Calu3 (cell line): ENCODE results near the gene PIPOX. TPM values are rescaled to one million over a fixed set of nuclear protein-coding genes. Genes with fewer than 3 reads are reported as not detected.
"Not testable (repeated sequence)": the region's sequence is repeated elsewhere in the genome, so short reads cannot be mapped to it uniquely, and the experiment has no call there.

ENCODE experiments used
- BruUV-seq: library from RNA; stranded (reverse); fragments of 400-500 nt; replicated peaks from 2 replicates; lab custom pipeline; 2021; lab: Mats Ljungman, UMichigan
- CTCF ChIA-PET: fragments of 300-600 bp; sonication (Branson Sonifier 250); formaldehyde crosslinking; loops from one replicate; lab custom pipeline; 2022; ENCODE audit warnings: antibody characterized with exemption; lab: Charles Lee
- DNase-seq: peaks from one replicate; pipeline ENCODE4 v3.0.0; 2022
- H3K27ac Mint-ChIP-seq: one replicate; pipeline ENCODE4 v1.8.0; 2022; ENCODE audit warnings: mixed read lengths; ENCODE audit not compliant: unreplicated experiment
- H3K27me3 Mint-ChIP-seq: one replicate; pipeline ENCODE4 v1.8.0; 2022; ENCODE audit warnings: mixed read lengths; ENCODE audit not compliant: unreplicated experiment
- H3K36me3 Mint-ChIP-seq: one replicate; pipeline ENCODE4 v1.8.0; 2022; ENCODE audit warnings: mild to moderate bottlenecking, moderate library complexity, mixed read lengths; ENCODE audit not compliant: insufficient read depth, unreplicated experiment
- H3K4me1 Mint-ChIP-seq: one replicate; pipeline ENCODE4 v1.8.0; 2022; ENCODE audit warnings: mild to moderate bottlenecking, low read depth, mixed read lengths; ENCODE audit not compliant: unreplicated experiment
- H3K4me3 Mint-ChIP-seq: one replicate; pipeline ENCODE4 v1.8.0; 2022; ENCODE audit warnings: mild to moderate bottlenecking, low read depth, moderate library complexity, mixed read lengths; ENCODE audit not compliant: unreplicated experiment
- H3K9me3 Mint-ChIP-seq: one replicate; pipeline ENCODE4 v1.8.0; 2022; ENCODE audit warnings: low read depth, mixed read lengths; ENCODE audit not compliant: unreplicated experiment
- CTCF ChIP-seq: fragments of 200-600 bp; IDR thresholded peaks from one replicate; pipeline ENCODE4 v1.8.0; 2022; ENCODE audit warnings: antibody characterized with exemption; ENCODE audit not compliant: unreplicated experiment
- intact Hi-C: fragments of 100-400 bp; cut with micrococcal nuclease; formaldehyde crosslinking; loops from one replicate; pipeline ENCODE4 v1.10.0; 2022; ENCODE audit not compliant: unreplicated experiment
- total RNA-seq: library from RNA; stranded (reverse); gene quantifications from 2 replicates; pipeline ENCODE4 v1.2.3, GENCODE V29; 2022

Gene PIPOX
- total RNA-seq, 1 experiment from 2014 or later: 3.7 TPM

- Mint-ChIP-seq H3K4me3 (no peak overlapping the region), H3K36me3 (peaks cover 43% of the 10 kb centered on the region), H3K27ac (no peak overlapping the region), H3K9me3 (no peaks in the 10 kb centered on the region), H3K27me3 (no peaks in the 10 kb centered on the region), H3K4me1 (no peaks in the 10 kb centered on the region)
- no peak for DNase-seq
- intact Hi-C loops: no loop called here
- no TSS peak for BruUV-seq
- no peak for TF ChIP-seq CTCF
- CTCF ChIA-PET: no interaction called here
These were observed 42.3 kb downstream of the PIPOX start for GRCh38 chr17:29085223-29085622.

- Mint-ChIP-seq H3K27ac (no peak overlapping the region), H3K4me3 (no peak overlapping the region), H3K9me3 (no peaks in the 10 kb centered on the region), H3K4me1 (no peaks in the 10 kb centered on the region), H3K27me3 (no peaks in the 10 kb centered on the region), H3K36me3 (peaks cover 48% of the 10 kb centered on the region)
- DNase-seq: no peak
- CTCF ChIA-PET: no interaction called here
- no TSS peak for BruUV-seq
- TF ChIP-seq CTCF: no peak
- intact Hi-C loops: no loop called here
These were observed 43.8 kb downstream of the PIPOX start for GRCh38 chr17:29086628-29087332.

GRCh38 chr17:29088782-29089181, 45.8 kb downstream of the PIPOX start:
- not testable (repeated sequence) for BruUV-seq, H3K4me1 Mint-ChIP-seq

GRCh38 chr17:29089601-29090044, 46.7 kb downstream of the PIPOX start:
- intact Hi-C loops: no loop called here
- H3K4me1 Mint-ChIP-seq: no peaks in the 10 kb centered on the region
- no peak overlapping the region for H3K27ac Mint-ChIP-seq
- CTCF ChIA-PET: interaction anchor here (0.7 kb wide), 1 partner anchor 28 kb away, joined by 7 read pairs; no protein-coding TSS in a partner anchor
- no peaks in the 10 kb centered on the region for H3K9me3 Mint-ChIP-seq
- TF ChIP-seq CTCF: no peak
- DNase-seq: no peak
- no peak overlapping the region for H3K4me3 Mint-ChIP-seq
- no TSS peak for BruUV-seq
- peaks cover 52% of the 10 kb centered on the region for H3K36me3 Mint-ChIP-seq
- H3K27me3 Mint-ChIP-seq: no peaks in the 10 kb centered on the region

More at GRCh38 chr17:29088782-29089181, 45.8 kb downstream of the PIPOX start:
- DNase-seq, H3K4me3 Mint-ChIP-seq, H3K9me3 Mint-ChIP-seq, H3K27me3 Mint-ChIP-seq, intact Hi-C loops, H3K27ac Mint-ChIP-seq: not testable (repeated sequence)
- H3K36me3 Mint-ChIP-seq: peaks cover 58% of the 10 kb centered on the region
- CTCF ChIA-PET: interaction anchor here (0.8 kb wide), 1 partner anchor 23 kb away, joined by 3 read pairs; no protein-coding TSS in a partner anchor

- no peak for TF ChIP-seq CTCF
- Mint-ChIP-seq H3K27me3 (no peaks in the 10 kb centered on the region), H3K36me3 (peaks cover 49% of the 10 kb centered on the region), H3K9me3 (no peaks in the 10 kb centered on the region), H3K27ac (no peak overlapping the region), H3K4me3 (no peak overlapping the region), H3K4me1 (no peaks in the 10 kb centered on the region)
- CTCF ChIA-PET: no interaction called here
- BruUV-seq: no TSS peak
- no peak for DNase-seq
- intact Hi-C loops: no loop called here
These were observed 47.2 kb downstream of the PIPOX start for GRCh38 chr17:29090108-29090507.
